Gastroesophageal sphincter (tissue), 4 donors: ENCODE data around the gene SLC35G6. TPM values are rescaled to one million over a fixed set of nuclear protein-coding genes. Genes with fewer than 3 reads are reported as not detected.

ENCODE experiments used
- ATAC-seq: fragments of 150-250 bp; one replicate; pipeline ENCODE4 v1.9.1; 2016; ENCODE audit warnings: mild to moderate bottlenecking, moderate library complexity
- H3K27ac ChIP-seq, 4 donors: fragments of 200-600 bp; sonication (generic) in 3 of 4; 1 replicate in 3 of 4; 2 replicates in 1 of 4; pipeline ENCODE4 v1.5.1; 2016 to 2019
- H3K27me3 ChIP-seq: fragments of 200-600 bp; sonication (generic); one replicate; pipeline ENCODE4 v1.5.1; 2019
- H3K36me3 ChIP-seq, 2 donors: fragments of 200-600 bp; sonication (generic); one replicate each; pipeline ENCODE4 v1.5.1; 2019; ENCODE audit warnings: control low read depth in 1 of 2
- H3K4me1 ChIP-seq, 3 donors: fragments of 200-600 bp; sonication (generic); 1 replicate in 2 of 3; 2 replicates in 1 of 3; pipeline ENCODE4 v1.5.1; 2016 to 2019; ENCODE audit warnings: control low read depth in 2 of 3
- H3K4me3 ChIP-seq, 2 donors: fragments of 200-600 bp; sonication (generic); one replicate each; pipeline ENCODE4 v1.5.1; 2019; ENCODE audit warnings: mild to moderate bottlenecking in 1 of 2, moderate library complexity in 1 of 2
- H3K9me3 ChIP-seq, 3 donors: fragments of 200-600 bp; sonication (generic); one replicate each; pipeline ENCODE4 v1.5.1; 2017 to 2019; ENCODE audit warnings: control low read depth in 2 of 3
- CTCF ChIP-seq, 4 experiments: fragments of 200-600 bp in 2 of 4; fragments of 450-650 bp in 2 of 4; sonication (generic) in 1 of 4; IDR thresholded peaks; one replicate each; pipeline ENCODE4 v1.5.1; 2017 to 2019; ENCODE audit warnings: antibody characterized with exemption in 4 of 4, mild to moderate bottlenecking in 2 of 4, moderate library complexity in 2 of 4
- EP300 ChIP-seq: sonication (generic); formaldehyde crosslinking; IDR thresholded peaks from one replicate; pipeline ENCODE4 v1.6.1; 2017; ENCODE audit warnings: antibody characterized with exemption, mild to moderate bottlenecking
- POLR2A ChIP-seq, 2 donors: fragments of 450-650 bp; IDR thresholded peaks; one replicate each; pipeline ENCODE4 v1.6.1; 2017; ENCODE audit warnings: antibody characterized with exemption in 2 of 2, mild to moderate bottlenecking in 2 of 2, moderate library complexity in 1 of 2
- POLR2AphosphoS5 ChIP-seq: sonication (generic); formaldehyde crosslinking; IDR thresholded peaks from one replicate; pipeline ENCODE4 v1.6.1; 2017; ENCODE audit warnings: antibody characterized with exemption
- WGBS, 2 donors: methylation state at CpG; one replicate each; pipeline ENCODE4 v1.1.5; 2018; ENCODE audit warnings: low coverage in 1 of 2; 5-methylcytosine and 5-hydroxymethylcytosine counted together
- total RNA-seq, 4 donors: library from RNA; depleted of rRNA; stranded (reverse); fragments of >200 nt; gene quantifications; one replicate each; pipeline ENCODE4 v1.1.0, GENCODE V29; 2016

SLC35G6 gene
- total RNA-seq, 4 donors from 2014 or later: not detected

- 99 to 100% methylated on average over 2 to 6 of the region's 7 CpGs for WGBS, 2 donors
- peaks cover 0 to 27% (median 4%) of the 10 kb centered on the region in 3 donors for H3K4me1 ChIP-seq
Measured at GRCh38 chr17:7460850-7461660, 20.2 kb upstream of the SLC35G6 start.

GRCh38 chr17:7462474-7463371 is 18.5 kb upstream of the SLC35G6 start:
- no peaks in the 10 kb centered on the region for H3K9me3 ChIP-seq
- peaks cover 0 to 55% of the 10 kb centered on the region in 2 donors for H3K36me3 ChIP-seq
- TF ChIP-seq CTCF (IDR thresholded peaks at IDR 0.05) (no peak), POLR2AphosphoS5 (no peak), POLR2A (IDR thresholded peaks at IDR 0.05) (no peak), EP300 (no peak)
- peaks cover 2 to 30% (median 17%) of the 10 kb centered on the region in 3 donors for H3K4me1 ChIP-seq
- WGBS, 2 donors: 80 to 90% methylated on average over 8 to 10 of the region's 44 CpGs
- ATAC-seq: no peak
- H3K4me3 ChIP-seq: no peak overlapping the region
- H3K27ac ChIP-seq: peak overlapping the region in 1 of 4 donors; percentile 8
- H3K27me3 ChIP-seq: no peaks in the 10 kb centered on the region

More at GRCh38 chr17:7460850-7461660, 20.2 kb upstream of the SLC35G6 start:
- H3K4me3 ChIP-seq: no peak overlapping the region
- no peaks in the 10 kb centered on the region for H3K9me3 ChIP-seq
- no peak for TF ChIP-seq POLR2A (IDR thresholded peaks at IDR 0.05)
- no peak for TF ChIP-seq CTCF (IDR thresholded peaks at IDR 0.05)
- TF ChIP-seq EP300: no peak
- TF ChIP-seq POLR2AphosphoS5: no peak
- H3K27me3 ChIP-seq: no peaks in the 10 kb centered on the region
- no peak for ATAC-seq
- peak overlapping the region in 2 of 4 donors; percentile 6 to 31 for H3K27ac ChIP-seq
- peaks cover 0 to 45% of the 10 kb centered on the region in 2 donors for H3K36me3 ChIP-seq

- WGBS, 2 donors: 80 to 95% methylated on average over 4 to 7 of the region's 14 CpGs
- TF ChIP-seq POLR2AphosphoS5 (no peak), CTCF (IDR thresholded peaks at IDR 0.05) (no peak), POLR2A (IDR thresholded peaks at IDR 0.05) (no peak), EP300 (no peak)
- ATAC-seq: no peak
Measured at GRCh38 chr17:7463372-7463846, 17.8 kb upstream of the SLC35G6 start.

GRCh38 chr17:7464081-7464480 is 17.2 kb upstream of the SLC35G6 start:
- WGBS, 2 donors: no CpG with 5 or more reads among the region's 9 CpGs
- TF ChIP-seq POLR2A (IDR thresholded peaks at IDR 0.05) (no peak), POLR2AphosphoS5 (no peak), EP300 (no peak), CTCF (IDR thresholded peaks at IDR 0.05) (no peak)
- ATAC-seq: no peak
- no peak overlapping the region for H3K4me3 ChIP-seq
- no peak overlapping the region for H3K27ac ChIP-seq
- no peaks in the 10 kb centered on the region for H3K9me3 ChIP-seq
- peaks cover 2 to 44% (median 17%) of the 10 kb centered on the region in 3 donors for H3K4me1 ChIP-seq
- peaks cover 0 to 55% of the 10 kb centered on the region in 2 donors for H3K36me3 ChIP-seq
- H3K27me3 ChIP-seq: no peaks in the 10 kb centered on the region

More at GRCh38 chr17:7463372-7463846, 17.8 kb upstream of the SLC35G6 start:
- H3K4me3 ChIP-seq: no peak overlapping the region
- H3K27me3 ChIP-seq: no peaks in the 10 kb centered on the region
- peaks cover 0 to 55% of the 10 kb centered on the region in 2 donors for H3K36me3 ChIP-seq
- H3K27ac ChIP-seq: peak overlapping the region in 1 of 4 donors; percentile 8
- no peaks in the 10 kb centered on the region for H3K9me3 ChIP-seq
- peaks cover 2 to 37% (median 17%) of the 10 kb centered on the region in 3 donors for H3K4me1 ChIP-seq
